ENCODE results near the gene PIGN. TPM values are rescaled to one million over a fixed set of nuclear protein-coding genes. Genes with fewer than 3 reads are reported as not detected.

The PIGN gene
- total and polyA plus RNA-seq, 2 donors (not counting 1 experiment from before 2014, with no cell fraction given) = 2.7 to 37.3 TPM

DNA sequence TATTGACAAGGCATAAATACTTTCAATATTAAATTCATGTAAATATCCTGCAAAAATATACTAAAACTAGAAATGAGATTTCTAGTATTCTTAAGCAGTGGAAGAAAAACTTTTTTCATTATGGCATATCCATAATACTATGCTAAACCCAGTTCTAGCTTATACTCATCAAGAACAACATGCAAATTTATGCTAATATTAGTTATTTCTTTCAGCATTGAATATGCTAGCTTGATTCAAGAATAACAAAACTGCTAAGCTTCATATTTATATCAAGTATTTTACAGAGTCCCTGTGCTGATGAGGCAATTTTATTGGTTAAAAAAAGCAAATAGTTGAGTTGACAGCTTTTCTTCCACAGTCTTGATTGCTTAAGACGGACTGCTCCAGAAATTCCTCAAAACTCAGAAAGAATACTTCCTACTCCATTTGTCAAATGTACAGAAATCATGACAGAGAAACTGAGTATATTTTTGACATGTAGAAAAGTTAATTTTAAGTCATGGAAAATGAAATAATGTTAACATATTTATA is 105.0 kb downstream of the PIGN start:
- Mint-ChIP-seq H3K4me1 (no peaks in the 10 kb centered on the region), H3K9me3 (ENCODE audit: insufficient read depth) (no peaks in the 10 kb centered on the region), H3K27ac (no peak overlapping the region), H3K4me3 (no peak overlapping the region), H3K27me3 (no peaks in the 10 kb centered on the region)
- Histone ChIP-seq H4K20me1 (ENCODE audit: control insufficient read depth, insufficient read depth, low read length, poor library complexity, severe bottlenecking) (no peaks in the 10 kb centered on the region), H3K9me3 (ENCODE audit: control extremely low read depth in 1 of 3, control insufficient read depth in 2 of 3, insufficient read depth in 1 of 3, low read length in 2 of 3) (no peaks in the 10 kb centered on the region), H3K79me2 (ENCODE audit: control insufficient read depth, insufficient read depth, low read length) (no peaks in the 10 kb centered on the region), H3K4me1 (ENCODE audit: control insufficient read depth in 2 of 2, insufficient read depth in 2 of 2, low read length in 2 of 2) (no peaks in the 10 kb centered on the region), H3K4me2 (replicated peaks; ENCODE audit: low read depth, low read length, poor library complexity, severe bottlenecking) (no peak overlapping the region), H3K36me3 (replicated peaks in 1 of 2; ENCODE audit: control extremely low read depth in 1 of 2, control insufficient read depth in 1 of 2, extremely low read depth in 1 of 2, insufficient read depth in 2 of 2, low read length in 1 of 2) (peaks cover 3 to 8% of the 10 kb centered on the region in 2 experiments), H3K27me3 (replicated peaks in 1 of 4; ENCODE audit: control extremely low read depth in 1 of 4, control insufficient read depth in 3 of 4, insufficient read depth in 4 of 4, low read length in 3 of 4) (no peaks in the 10 kb centered on the region), H3K27ac (ENCODE audit: low read length in 2 of 2) (no peak overlapping the region), H3K4me3 (ENCODE audit: control extremely low read depth in 1 of 5, extremely low read depth in 1 of 5, insufficient read depth in 1 of 5, low read depth in 2 of 5, low read length in 4 of 5) (no peak overlapping the region), H3K9ac (ENCODE audit: low read length) (no peak overlapping the region), H2AFZ (ENCODE audit: insufficient read depth, low read depth, low read length, poor library complexity, severe bottlenecking) (no peak overlapping the region)
- TF ChIP-seq EZH2 (IDR thresholded peaks at IDR 0.05; ENCODE audit: borderline replicate concordance, insufficient read depth, low read depth, low read length, poor library complexity, severe bottlenecking) = no peak
- TF ChIP-seq, protein P1, sequence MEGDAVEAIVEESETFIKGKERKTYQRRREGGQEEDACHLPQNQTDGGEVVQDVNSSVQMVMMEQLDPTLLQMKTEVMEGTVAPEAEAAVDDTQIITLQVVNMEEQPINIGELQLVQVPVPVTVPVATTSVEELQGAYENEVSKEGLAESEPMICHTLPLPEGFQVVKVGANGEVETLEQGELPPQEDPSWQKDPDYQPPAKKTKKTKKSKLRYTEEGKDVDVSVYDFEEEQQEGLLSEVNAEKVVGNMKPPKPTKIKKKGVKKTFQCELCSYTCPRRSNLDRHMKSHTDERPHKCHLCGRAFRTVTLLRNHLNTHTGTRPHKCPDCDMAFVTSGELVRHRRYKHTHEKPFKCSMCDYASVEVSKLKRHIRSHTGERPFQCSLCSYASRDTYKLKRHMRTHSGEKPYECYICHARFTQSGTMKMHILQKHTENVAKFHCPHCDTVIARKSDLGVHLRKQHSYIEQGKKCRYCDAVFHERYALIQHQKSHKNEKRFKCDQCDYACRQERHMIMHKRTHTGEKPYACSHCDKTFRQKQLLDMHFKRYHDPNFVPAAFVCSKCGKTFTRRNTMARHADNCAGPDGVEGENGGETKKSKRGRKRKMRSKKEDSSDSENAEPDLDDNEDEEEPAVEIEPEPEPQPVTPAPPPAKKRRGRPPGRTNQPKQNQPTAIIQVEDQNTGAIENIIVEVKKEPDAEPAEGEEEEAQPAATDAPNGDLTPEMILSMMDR (IDR thresholded peaks at IDR 0.05) = no peak
- no CpG with 5 or more reads among the region's 1 CpG for WGBS (ENCODE audit: insufficient coverage)
- POLR2A ChIA-PET = no interaction called here
- CTCF ChIA-PET = no interaction called here
- intact Hi-C loops (cut with micrococcal nuclease) = no loop called here
- ATAC-seq (ENCODE audit: low read depth) = no peak
- no peak for DNase-seq

DNA sequence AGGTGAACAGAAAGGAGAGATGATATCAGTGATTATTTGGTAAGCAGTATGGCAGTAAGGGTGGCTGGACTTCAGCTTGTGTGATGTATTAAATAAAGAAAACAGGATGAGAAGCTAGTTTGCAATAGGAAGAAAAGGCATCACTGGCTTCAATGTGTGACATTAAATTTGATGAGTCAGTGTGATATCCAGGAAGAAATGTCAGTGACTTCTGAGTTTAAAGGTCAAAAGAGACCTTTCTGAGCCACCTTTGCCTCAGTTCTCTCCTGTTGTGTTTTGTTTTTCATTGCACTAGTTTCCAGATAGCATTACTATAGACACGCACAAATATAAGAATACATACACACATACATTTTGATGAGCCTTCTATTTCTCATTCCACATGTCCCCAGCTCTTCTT is 105.6 kb downstream of the PIGN start:
- no peak overlapping the region for H3K27ac ChIP-seq (ENCODE audit: low read length in 2 of 2)
- DNase-seq (no peak), ATAC-seq (ENCODE audit: low read depth) (no peak)
- no peaks in the 10 kb centered on the region for H3K79me2 ChIP-seq (ENCODE audit: control insufficient read depth, insufficient read depth, low read length)
- H3K9me3 Mint-ChIP-seq (ENCODE audit: insufficient read depth) = no peaks in the 10 kb centered on the region
- no peaks in the 10 kb centered on the region for H3K27me3 Mint-ChIP-seq
- no peaks in the 10 kb centered on the region for H3K27me3 ChIP-seq (replicated peaks in 1 of 4; ENCODE audit: control extremely low read depth in 1 of 4, control insufficient read depth in 3 of 4, insufficient read depth in 4 of 4, low read length in 3 of 4)
- no peaks in the 10 kb centered on the region for H4K20me1 ChIP-seq (ENCODE audit: control insufficient read depth, insufficient read depth, low read length, poor library complexity, severe bottlenecking)
- no peaks in the 10 kb centered on the region for H3K4me1 Mint-ChIP-seq
- no peak overlapping the region for H3K27ac Mint-ChIP-seq
- intact Hi-C loops (cut with micrococcal nuclease) = no loop called here
- H3K9ac ChIP-seq (ENCODE audit: low read length) = no peak overlapping the region
- no peak overlapping the region for H2AFZ ChIP-seq (ENCODE audit: insufficient read depth, low read depth, low read length, poor library complexity, severe bottlenecking)
- 80% methylated on average over 1 of the region's 1 CpG for WGBS (ENCODE audit: insufficient coverage)
- H3K4me2 ChIP-seq (replicated peaks; ENCODE audit: low read depth, low read length, poor library complexity, severe bottlenecking) = no peak overlapping the region
- H3K4me3 Mint-ChIP-seq = no peak overlapping the region
- H3K4me1 ChIP-seq (ENCODE audit: control insufficient read depth in 2 of 2, insufficient read depth in 2 of 2, low read length in 2 of 2) = no peaks in the 10 kb centered on the region
- H3K9me3 ChIP-seq (ENCODE audit: control extremely low read depth in 1 of 3, control insufficient read depth in 2 of 3, insufficient read depth in 1 of 3, low read length in 2 of 3) = no peaks in the 10 kb centered on the region
- ChIA-PET POLR2A (no interaction called here), CTCF (no interaction called here)
- no peak overlapping the region for H3K4me3 ChIP-seq (ENCODE audit: control extremely low read depth in 1 of 5, extremely low read depth in 1 of 5, insufficient read depth in 1 of 5, low read depth in 2 of 5, low read length in 4 of 5)
- peaks cover 0 to 8% of the 10 kb centered on the region in 2 experiments for H3K36me3 ChIP-seq (replicated peaks in 1 of 2; ENCODE audit: control extremely low read depth in 1 of 2, control insufficient read depth in 1 of 2, extremely low read depth in 1 of 2, insufficient read depth in 2 of 2, low read length in 1 of 2)
- TF ChIP-seq, protein P1 (IDR thresholded peaks at IDR 0.05) = no peak
- no peak for TF ChIP-seq EZH2 (IDR thresholded peaks at IDR 0.05; ENCODE audit: borderline replicate concordance, insufficient read depth, low read depth, low read length, poor library complexity, severe bottlenecking)

Data from B cell (primary cell).